ENCODE measurements around the gene SP6.

SP6 gene

GRCh38 chr17:47821424-47822391 is 29.3 kb downstream of the SP6 start, which contains the start of gene OSBPL7:
Gene OSBPL7 (minus strand): TSS chr17:47821794. CDS start chr17:47820278, 1,516 bp downstream.
- Histone ChIP-seq H3K27me3 (ENCODE audit: insufficient read depth, poor library complexity, severe bottlenecking) (no peaks in the 10 kb centered on the region), H3K27ac (replicated peaks) (peak within 1 kb of the TSS; percentile 47)
- peak; percentile 84 to 90 for DNase-seq (ENCODE audit: low read depth in 1 of 2, low spot score in 1 of 2)

DNA sequence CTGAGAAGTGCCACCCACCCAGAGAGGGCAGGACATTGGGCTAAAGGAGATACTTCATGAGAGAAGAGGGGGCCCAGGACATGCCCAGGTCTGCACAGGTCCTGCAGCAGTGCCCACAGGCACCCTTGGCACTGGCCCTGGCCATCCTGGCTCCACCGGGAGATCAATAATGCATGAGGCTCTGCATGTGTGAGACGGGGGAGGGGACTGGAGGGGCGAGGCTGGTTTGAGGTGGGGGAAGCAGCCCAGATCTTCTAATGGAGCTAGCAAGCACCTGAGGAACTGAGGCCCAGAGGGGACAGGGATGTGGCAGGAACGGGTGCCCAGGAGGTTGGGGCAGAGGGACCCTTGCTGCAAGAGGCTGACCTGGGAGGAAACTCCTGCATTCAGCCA is 29.9 kb downstream of the SP6 start:
- TF ChIP-seq GABPA (IDR thresholded peaks at IDR 0.05; ENCODE audit: low read depth): no peak
- TF ChIP-seq SPI1 (IDR thresholded peaks at IDR 0.05; ENCODE audit: borderline replicate concordance, low read depth): no peak
- TF ChIP-seq POLR2AphosphoS5 (IDR thresholded peaks at IDR 0.05; ENCODE audit: low read depth): no peak
- TF ChIP-seq CTCF (IDR thresholded peaks at IDR 0.05; ENCODE audit: insufficient read depth, low read length): no peak
- TF ChIP-seq REST (IDR thresholded peaks at IDR 0.05; ENCODE audit: insufficient replicate concordance, low read depth): no peak
- Histone ChIP-seq H3K27me3 (ENCODE audit: insufficient read depth, poor library complexity, severe bottlenecking) (no peaks in the 10 kb centered on the region), H3K4me3 (replicated peaks; ENCODE audit: insufficient read depth, low read length) (peak overlapping the region; percentile 91), H3K27ac (replicated peaks) (peak overlapping the region; percentile 47)
- DNase-seq (ENCODE audit: low read depth in 1 of 2, low spot score in 1 of 2): no peak

More at GRCh38 chr17:47821424-47822391, 29.3 kb downstream of the SP6 start, which contains the start of gene OSBPL7:
- peak; percentile 67; the same call in 1 of the 2 replicates for TF ChIP-seq POLR2AphosphoS5 (IDR thresholded peaks at IDR 0.05; ENCODE audit: low read depth)
- no peak for TF ChIP-seq SPI1 (IDR thresholded peaks at IDR 0.05; ENCODE audit: borderline replicate concordance, low read depth)
- TF ChIP-seq REST (IDR thresholded peaks at IDR 0.05; ENCODE audit: insufficient replicate concordance, low read depth): no peak
- TF ChIP-seq GABPA (IDR thresholded peaks at IDR 0.05; ENCODE audit: low read depth): peak; percentile 64
- TF ChIP-seq CTCF (IDR thresholded peaks at IDR 0.05; ENCODE audit: insufficient read depth, low read length): no peak
- H3K4me3 ChIP-seq (replicated peaks; ENCODE audit: insufficient read depth, low read length): peak within 1 kb of the TSS; percentile 91

DNA sequence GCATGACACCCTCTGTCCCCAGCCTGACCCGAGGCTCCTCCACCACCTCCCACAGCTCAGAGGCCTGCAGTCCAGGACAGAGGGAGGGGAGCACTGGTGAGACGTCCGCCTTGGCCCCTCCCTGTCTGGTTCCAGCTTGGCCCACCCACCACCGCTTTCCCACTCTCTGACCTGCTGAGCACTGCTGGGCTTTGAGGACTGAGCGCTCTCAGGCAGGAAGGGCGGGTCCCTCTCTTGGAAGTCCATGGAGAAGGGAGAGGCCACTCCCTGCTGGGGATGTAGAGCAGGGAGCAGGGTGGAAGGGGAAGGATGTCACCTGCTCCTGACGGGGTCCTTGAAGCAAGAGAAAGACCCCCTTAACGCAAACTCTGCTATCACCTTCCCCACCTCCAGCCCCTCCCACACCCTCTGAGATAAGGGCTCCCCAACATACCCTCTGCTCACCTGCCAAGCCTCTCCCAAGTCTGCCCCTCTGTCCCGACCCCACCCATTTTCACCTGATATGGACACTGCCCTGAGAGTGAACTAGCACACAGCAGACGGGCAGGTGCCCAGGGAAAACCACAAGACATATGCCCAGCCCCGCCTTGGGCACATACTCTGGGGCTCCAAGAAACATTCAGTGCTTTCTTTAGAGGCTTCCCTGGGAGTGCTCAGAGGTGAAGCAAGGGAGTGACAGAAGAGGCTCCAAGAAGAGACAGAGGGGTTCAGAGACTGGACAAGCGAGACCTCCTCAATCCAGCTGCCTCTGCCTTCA is 30.8 kb downstream of the SP6 start:
- TF ChIP-seq POLR2AphosphoS5 (IDR thresholded peaks at IDR 0.05; ENCODE audit: low read depth) (no peak), REST (IDR thresholded peaks at IDR 0.05; ENCODE audit: insufficient replicate concordance, low read depth) (no peak), GABPA (IDR thresholded peaks at IDR 0.05; ENCODE audit: low read depth) (no peak), CTCF (IDR thresholded peaks at IDR 0.05; ENCODE audit: insufficient read depth, low read length) (no peak), SPI1 (IDR thresholded peaks at IDR 0.05; ENCODE audit: borderline replicate concordance, low read depth) (no peak)
- H3K27ac ChIP-seq (replicated peaks): no peak overlapping the region
- no peaks in the 10 kb centered on the region for H3K27me3 ChIP-seq (ENCODE audit: insufficient read depth, poor library complexity, severe bottlenecking)
- no peak overlapping the region for H3K4me3 ChIP-seq (replicated peaks; ENCODE audit: insufficient read depth, low read length)
- no peak for DNase-seq (ENCODE audit: low read depth in 1 of 2, low spot score in 1 of 2)
